ENCODE results near the gene RIPOR3.

Gene RIPOR3
- 0 to 0.06 reads per million in 2 experiments for total RNA-seq

GRCh38 chr20:50690650-50691572 lies at the start of gene RIPOR3:
Gene RIPOR3 (minus strand): TSS chr20:50691542. CDS start chr20:50691128, 414 bp downstream.
- no peak for DNase-seq (ENCODE audit: low read depth)

- DNase-seq (ENCODE audit: low read depth): no peak
Measured at GRCh38 chr20:50737352-50737751, 46.0 kb upstream of the RIPOR3 start.

- no peak for DNase-seq (ENCODE audit: low read depth)
Measured at GRCh38 chr20:50735813-50736212, 44.5 kb upstream of the RIPOR3 start.

GRCh38 chr20:50734730-50735679 lies 43.7 kb upstream of the RIPOR3 start:
- DNase-seq (ENCODE audit: low read depth): no peak

GRCh38 chr20:50733644-50734349 lies 42.5 kb upstream of the RIPOR3 start:
- DNase-seq (ENCODE audit: low read depth): no peak

GRCh38 chr20:50731930-50732690 lies 40.8 kb upstream of the RIPOR3 start:
- DNase-seq (ENCODE audit: low read depth): no peak

- DNase-seq (ENCODE audit: low read depth): peak; percentile 99
Measured at GRCh38 chr20:50731055-50731929, 40.0 kb upstream of the RIPOR3 start, which contains the start of gene PARD6B. Gene PARD6B (plus strand): TSS chr20:50731580. CDS start chr20:50731787, 207 bp downstream.

GRCh38 chr20:50730765-50731054 lies 39.4 kb upstream of the RIPOR3 start:
- DNase-seq (ENCODE audit: low read depth): no peak

GRCh38 chr20:50729901-50730764 lies 38.8 kb upstream of the RIPOR3 start:
- no peak for DNase-seq (ENCODE audit: low read depth)

- DNase-seq (ENCODE audit: low read depth): no peak
Measured at GRCh38 chr20:50728981-50729874, 37.9 kb upstream of the RIPOR3 start.

- no peak for DNase-seq (ENCODE audit: low read depth)
Measured at GRCh38 chr20:50728486-50728980, 37.2 kb upstream of the RIPOR3 start.

GRCh38 chr20:50727792-50728485 lies 36.6 kb upstream of the RIPOR3 start:
- no peak for DNase-seq (ENCODE audit: low read depth)

- DNase-seq (ENCODE audit: low read depth): no peak
Measured at GRCh38 chr20:50726955-50727791, 35.8 kb upstream of the RIPOR3 start.

- no peak for DNase-seq (ENCODE audit: low read depth)
Measured at GRCh38 chr20:50725724-50726005, 34.3 kb upstream of the RIPOR3 start.

- DNase-seq (ENCODE audit: low read depth): no peak
Measured at GRCh38 chr20:50724851-50725723, 33.7 kb upstream of the RIPOR3 start.

Measured in T follicular helper cell (primary cell).